GM12878 (cell line): Measurements from ENCODE around the gene DDIT4. TPM values are rescaled to one million over a fixed set of nuclear protein-coding genes. Genes with fewer than 3 reads are reported as not detected.

Experiments used
- ATAC-seq: fragments of 200-7000 bp; cut with Tn5 transposase; 3 replicates; pipeline ENCODE4 v1.9.1; 2020; ENCODE audit warnings: mild to moderate bottlenecking, moderate library complexity
- BruUV-seq: library from RNA; stranded (reverse); fragments of 400-500 nt; replicated peaks from 2 replicates; lab custom pipeline; 2021; lab: Mats Ljungman, UMichigan
- CTCF ChIA-PET: fragments of 300-600 bp; sonication (Branson Sonifier 250); formaldehyde crosslinking; extraction: SDS; loops from one replicate; lab custom pipeline; 2021; ENCODE audit warnings: inconsistent platforms; lab: Yijun Ruan, JAX
- POLR2A ChIA-PET: fragments of 350-600 bp; formaldehyde crosslinking; extraction: SDS; loops from one replicate; lab custom pipeline; 2021; ENCODE audit warnings: inconsistent platforms; lab: Charles Lee
- RAD21 ChIA-PET: fragments of 300-600 bp; sonication (Branson Sonifier 250); formaldehyde crosslinking; loops from one replicate; lab custom pipeline; 2023; ENCODE audit warnings: antibody characterized with exemption; ENCODE audit not compliant: unreplicated experiment; lab: Charles Lee
- SMC1A ChIA-PET: fragments of 300-600 bp; sonication (Branson Sonifier 250); formaldehyde crosslinking; loops from one replicate; lab custom pipeline; 2023; ENCODE audit not compliant: unreplicated experiment, uncharacterized antibody; lab: Charles Lee
- DNase-seq: peaks from one replicate; pipeline ENCODE4 v3.0.0-alpha.2; 2011; ENCODE audit warnings: low read depth, low spot score
- FAIRE-seq: peaks from 3 replicates; lab custom pipeline; 2011; peaks lifted over from hg19 to GRCh38; lab: Jason Lieb, UNC
- H2AFZ ChIP-seq: 2 replicates; pipeline ENCODE4 v1.6.0; 2011; ENCODE audit warnings: low read depth, low read length, control low read depth; ENCODE audit not compliant: control insufficient read depth
- H3K27ac ChIP-seq: 2 replicates; pipeline ENCODE4 v1.5.1; 2011; ENCODE audit warnings: control low read depth; ENCODE audit not compliant: control insufficient read depth, insufficient read depth
- H3K27me3 ChIP-seq, 2 experiments: replicated peaks in 1 of 2; 2 replicates each; pipeline versions ENCODE4 v1.6.0 to v1.6.1; 2011; ENCODE audit warnings: low read length in 1 of 2; ENCODE audit not compliant: control insufficient read depth in 2 of 2, insufficient read depth in 2 of 2
- H3K36me3 ChIP-seq, 2 experiments: 2 replicates each; pipeline ENCODE4 v1.5.1; 2011; ENCODE audit warnings: low read length in 1 of 2; ENCODE audit not compliant: control insufficient read depth in 2 of 2, insufficient read depth in 2 of 2
- H3K4me1 ChIP-seq: 2 replicates; pipeline ENCODE4 v1.6.1; 2011; ENCODE audit warnings: mild to moderate bottlenecking, low read length, moderate library complexity, mixed read lengths; ENCODE audit not compliant: control insufficient read depth, insufficient read depth
- H3K4me2 ChIP-seq: 2 replicates; pipeline ENCODE4 v1.6.0; 2011; ENCODE audit warnings: control low read depth; ENCODE audit not compliant: control insufficient read depth, insufficient read depth
- H3K4me3 ChIP-seq: fragments of 200-600 bp; sonication (generic); 2 replicates; pipeline ENCODE4 v1.5.1; 2016
- H3K79me2 ChIP-seq: 2 replicates; pipeline ENCODE4 v1.6.0; 2011; ENCODE audit warnings: low read length; ENCODE audit not compliant: control insufficient read depth, insufficient read depth
- H3K9ac ChIP-seq: 2 replicates; pipeline ENCODE4 v1.8.0; 2011; ENCODE audit warnings: low read length, control low read depth, mixed read lengths; ENCODE audit not compliant: control insufficient read depth, insufficient read depth
- H3K9me3 ChIP-seq: replicated peaks from 3 replicates; pipeline ENCODE4 v1.5.1; 2011; ENCODE audit warnings: mild to moderate bottlenecking, low read length; ENCODE audit not compliant: control insufficient read depth, insufficient read depth
- H4K20me1 ChIP-seq: 2 replicates; pipeline ENCODE4 v1.6.0; 2011; ENCODE audit not compliant: control insufficient read depth, insufficient read depth
- BCL3 ChIP-seq: IDR thresholded peaks from 2 replicates; pipeline ENCODE4 v1.6.1; 2011; ENCODE audit warnings: borderline replicate concordance, low read depth, mild to moderate bottlenecking, moderate library complexity, low read length; ENCODE audit not compliant: insufficient read depth, poor library complexity, severe bottlenecking
- BMI1 ChIP-seq: fragments of 450-650 bp; IDR thresholded peaks from 2 replicates; pipeline ENCODE4 v1.6.1; 2016; ENCODE audit warnings: mild to moderate bottlenecking, moderate library complexity, borderline replicate concordance
- CEBPZ ChIP-seq: fragments of 150-350 bp; IDR thresholded peaks from 2 replicates; pipeline ENCODE4 v1.6.1; 2016; ENCODE audit warnings: low read depth, low read length
- CREM ChIP-seq: IDR thresholded peaks from 2 replicates; pipeline ENCODE4 v1.6.1; 2014; ENCODE audit warnings: antibody characterized with exemption, low read depth
- EED ChIP-seq: sonication (generic); IDR thresholded peaks from 2 replicates; pipeline ENCODE4 v1.6.1; 2016; ENCODE audit warnings: antibody characterized with exemption, low read depth
- ESRRA ChIP-seq: IDR thresholded peaks from 2 replicates; pipeline ENCODE4 v1.6.1; 2012; ENCODE audit warnings: mild to moderate bottlenecking, low read length, improper control_type of control experiment
- IKZF1 ChIP-seq: fragments of 450-650 bp; conservative IDR thresholded peaks from 2 replicates; pipeline ENCODE4 v1.6.1; 2017; ENCODE audit warnings: antibody characterized with exemption, mild to moderate bottlenecking
- NFYB ChIP-seq: IDR thresholded peaks from 2 replicates; pipeline ENCODE4 v1.6.1; 2011; ENCODE audit warnings: low read depth, mild to moderate bottlenecking, low read length, improper control_type of control experiment, moderate library complexity; ENCODE audit not compliant: insufficient read depth
- RELA ChIP-seq: fragments of 450-650 bp; IDR thresholded peaks from 2 replicates; pipeline ENCODE4 v1.8.0; 2014; ENCODE audit warnings: borderline replicate concordance; ENCODE audit not compliant: partially characterized antibody
- REST ChIP-seq: IDR thresholded peaks from 2 replicates; pipeline ENCODE4 v1.6.1; 2012; ENCODE audit warnings: mild to moderate bottlenecking, low read depth, low read length
- RFX5 ChIP-seq: IDR thresholded peaks from 2 replicates; pipeline ENCODE4 v1.6.1; 2011; ENCODE audit warnings: low read depth, low read length, improper control_type of control experiment
- RUNX3 ChIP-seq: IDR thresholded peaks from 2 replicates; pipeline ENCODE4 v1.6.1; 2012; ENCODE audit warnings: low read length, inconsistent platforms
- STAT1 ChIP-seq: fragments of 450-650 bp; conservative IDR thresholded peaks from 2 replicates; pipeline ENCODE4 v1.6.1; 2014; ENCODE audit warnings: antibody characterized with exemption, mild to moderate bottlenecking
- ZZZ3 ChIP-seq: IDR thresholded peaks from 2 replicates; pipeline ENCODE4 v1.6.1; 2011; ENCODE audit warnings: low read depth; ENCODE audit not compliant: control insufficient read depth, insufficient read length
- WGBS: methylation state at CpG from one replicate; pipeline ENCODE4 v1.1.6; 2016; ENCODE audit warnings: low lambda C conversion rate; ENCODE audit not compliant: insufficient replicate concordance, insufficient coverage; ENCODE audit errors: missing lambda C conversion rate; 5-methylcytosine and 5-hydroxymethylcytosine counted together
- in situ Hi-C: fragments of 300-500 bp; cut with MboI; formaldehyde crosslinking; loops from 9 replicates; pipeline ENCODE4 v1.14.3; 2018; ENCODE audit warnings: mixed read lengths
- intact Hi-C: fragments of 100-400 bp; cut with micrococcal nuclease; formaldehyde crosslinking; loops from one replicate; pipeline ENCODE4 v1.14.2; 2022; ENCODE audit not compliant: unreplicated experiment
- polyA plus RNA-seq, 11 experiments: library from polyadenylated mRNA; depleted of rRNA in 4 of 11; unstranded in 6 of 11; stranded (reverse) in 5 of 11; fragments of >200 nt; fragmentation: Nextera tagmentation in 4 of 11; fragmentation: Illumina TruSeq in 1 of 11; extraction: Ambion mirVana in 4 of 11; extraction: Trizol in 1 of 11; gene quantifications; 1 replicate in 1 of 11; 2 replicates in 10 of 11; pipeline versions ENCODE4 v1.2.1 to v1.2.3, GENCODE V29; 2011 to 2016; ENCODE audit warnings: inconsistent platforms in 2 of 11, missing spikeins in 2 of 11, low read depth in 1 of 11
- total RNA-seq, 4 experiments: library from RNA; depleted of rRNA in 3 of 4; stranded (reverse); fragments of >200 nt in 3 of 4; fragmentation: Illumina TruSeq in 1 of 4; extraction: Trizol in 1 of 4; gene quantifications; 2 replicates each; pipeline versions ENCODE4 v1.2.1 to v1.2.3, GENCODE V29; 2013 to 2021

Gene DDIT4
- total and polyA plus RNA-seq, 10 of the 15 experiments (the other 5 are each of a cell fraction or from before 2014, with no cell fraction given) = 2.1 to 277 (median 183) TPM

GRCh38 chr10:72319416-72320254, 45.9 kb downstream of the DDIT4 start:
- no peaks in the 10 kb centered on the region for H3K36me3 ChIP-seq
- peaks cover 8% of the 10 kb centered on the region for H3K79me2 ChIP-seq
- H3K4me2 ChIP-seq = peak overlapping the region; percentile 94
- H2AFZ ChIP-seq = peak overlapping the region; percentile 27
- intact Hi-C loops = loop anchor here (1.0 to 2.0 kb wide), 4 partner anchors 16 to 59 kb away; partner anchors contain the start of gene DDIT4
- no TSS peak for BruUV-seq
- H3K4me1 ChIP-seq = peaks cover 59% of the 10 kb centered on the region
- ChIA-PET SMC1A (interaction anchor here (1.0 to 7.4 kb wide), 24 partner anchors 10 to 187 kb away, joined by 3 to 103 read pairs (median 7); partner anchors contain the start of genes ANAPC16, ASCC1 and DDIT4), CTCF (interaction anchor here (1.0 to 7.4 kb wide), 14 partner anchors 12 to 271 kb away, joined by 3 to 59 read pairs (median 10); partner anchors contain the start of gene DDIT4), RAD21 (interaction anchor here (0.8 to 8.4 kb wide), 16 partner anchors 11 to 270 kb away, joined by 3 to 137 read pairs (median 16); partner anchors contain the start of genes ANAPC16, ASCC1 and DDIT4), POLR2A (interaction anchor here (0.5 to 6.6 kb wide), 22 partner anchors 10 to 1028 kb away, joined by 3 to 120 read pairs (median 9); partner anchors contain the start of gene DDIT4)
- no peaks in the 10 kb centered on the region for H4K20me1 ChIP-seq
- no peaks in the 10 kb centered on the region for H3K27me3 ChIP-seq
- DNase-seq (no peak), ATAC-seq (peak; percentile 81), FAIRE-seq (peak; percentile 13)
- no peaks in the 10 kb centered on the region for H3K9me3 ChIP-seq
- H3K4me3 ChIP-seq = peak overlapping the region; percentile 76
- in situ Hi-C loops = no loop called here
- H3K9ac ChIP-seq = peak overlapping the region; percentile 74
- WGBS = under 1% methylated on average over 59 of the region's 60 CpGs
- peak overlapping the region; percentile 89 for H3K27ac ChIP-seq
- TF ChIP-seq STAT1 = no peak
- TF ChIP-seq RUNX3 = peak; percentile 28; the same call in 1 of the 2 replicates
- TF ChIP-seq EED = peak; percentile 61
- peak; percentile 89 for TF ChIP-seq IKZF1
- TF ChIP-seq ZZZ3 = no peak
- TF ChIP-seq CEBPZ = no peak
- no peak for TF ChIP-seq NFYB
- no peak for TF ChIP-seq CREM
- TF ChIP-seq RFX5 = 0 out of 2 replicates have a peak, but pooled peaks have one; percentile 22
- no peak for TF ChIP-seq REST
- TF ChIP-seq RELA = no peak
- TF ChIP-seq ESRRA = no peak
- peak; percentile 89 for TF ChIP-seq BCL3
- no peak for TF ChIP-seq BMI1
